SK-N-SH (cell line): ENCODE data around the gene KYAT1. TPM values are rescaled to one million over a fixed set of nuclear protein-coding genes. Genes with fewer than 3 reads are reported as not detected.
A peak's percentile ranks its signal among the peaks of the same experiment; 100 is the strongest.

ENCODE experiments used
- CTCF ChIA-PET: fragments of 300-600, 350-600 bp; formaldehyde crosslinking; extraction: SDS; loops from one replicate; lab custom pipeline; 2021; lab: Yijun Ruan, JAX
- POLR2A ChIA-PET: fragments of 350-600 bp; sonication (Branson Sonifier 250); formaldehyde crosslinking; extraction: SDS; loops from one replicate; lab custom pipeline; 2020; ENCODE audit warnings: antibody characterized with exemption, inconsistent platforms; lab: Yijun Ruan, JAX
- DNase-seq: peaks from one replicate; pipeline ENCODE4 v3.0.0; 2012
- H2AFZ ChIP-seq: fragments of 200-600 bp; sonication (generic); 2 replicates; pipeline ENCODE4 v1.8.1; 2016; ENCODE audit warnings: antibody characterized with exemption, mild to moderate bottlenecking, low read depth
- H3F3A ChIP-seq: fragments of 200-600 bp; sonication (generic); replicated peaks from 2 replicates; pipeline ENCODE3; 2016; ENCODE audit warnings: antibody characterized with exemption, mild to moderate bottlenecking; ENCODE audit not compliant: insufficient read depth
- H3K27ac ChIP-seq, 2 experiments: fragments of 200-500 bp in 1 of 2; fragments of 200-600 bp in 1 of 2; sonication (Bioruptor generic) in 1 of 2; sonication (generic), shearing (Covaris generic) in 1 of 2; 2 replicates each; pipeline versions ENCODE4 v1.5.1 to v1.6.1; 2014 to 2016; ENCODE audit warnings: low read depth in 2 of 2, inconsistent platforms in 1 of 2, low read length in 1 of 2, mild to moderate bottlenecking in 1 of 2, mixed read lengths in 1 of 2
- H3K27me3 ChIP-seq: fragments of 200-600 bp; sonication (generic), shearing (Covaris generic); 2 replicates; pipeline ENCODE4 v1.6.1; 2016; ENCODE audit warnings: mixed run types; ENCODE audit not compliant: insufficient read depth
- H3K36me3 ChIP-seq, 2 experiments: fragments of 200-500 bp in 1 of 2; fragments of 200-600 bp in 1 of 2; sonication (Bioruptor generic) in 1 of 2; sonication (generic) in 1 of 2; replicated peaks in 1 of 2; 2 replicates each; pipeline versions ENCODE3 to v1.5.1; 2014 to 2016; ENCODE audit warnings: low read length in 1 of 2, mild to moderate bottlenecking in 1 of 2; ENCODE audit not compliant: insufficient read depth in 2 of 2, control insufficient read depth in 1 of 2
- H3K4me1 ChIP-seq, 2 experiments: fragments of 200-500 bp in 1 of 2; fragments of 200-600 bp in 1 of 2; sonication (Bioruptor generic) in 1 of 2; sonication (generic), shearing (Covaris generic) in 1 of 2; 2 replicates each; pipeline versions ENCODE4 v1.5.1 to v1.6.1; 2014 to 2016; ENCODE audit warnings: low read depth in 1 of 2, low read length in 1 of 2, mixed run types in 1 of 2; ENCODE audit not compliant: insufficient read depth in 2 of 2, control insufficient read depth in 1 of 2
- H3K4me2 ChIP-seq: fragments of 200-600 bp; sonication (generic), shearing (Covaris generic); 2 replicates; pipeline ENCODE4 v1.6.1; 2017; ENCODE audit warnings: mixed run types
- H3K4me3 ChIP-seq, 2 experiments: fragments of 200-500 bp in 1 of 2; fragments of 200-600 bp in 1 of 2; sonication (Bioruptor generic) in 1 of 2; sonication (generic), shearing (Covaris generic) in 1 of 2; 2 replicates each; pipeline versions ENCODE4 v1.5.1 to v1.8.1; 2014 to 2016; ENCODE audit warnings: low read depth in 2 of 2, inconsistent platforms in 1 of 2, low read length in 1 of 2, mild to moderate bottlenecking in 1 of 2, mixed read lengths in 1 of 2, moderate library complexity in 1 of 2
- H3K79me2 ChIP-seq: fragments of 200-600 bp; sonication (generic); 2 replicates; pipeline ENCODE4 v1.8.1; 2017; ENCODE audit warnings: mild to moderate bottlenecking; ENCODE audit not compliant: insufficient read depth
- H3K9ac ChIP-seq: fragments of 200-600 bp; sonication (generic); 2 replicates; pipeline ENCODE4 v1.6.1; 2017; ENCODE audit warnings: mixed run types
- H3K9me2 ChIP-seq: fragments of 200-600 bp; sonication (generic); 2 replicates; pipeline ENCODE4 v1.6.1; 2017; ENCODE audit warnings: mixed run types
- H3K9me3 ChIP-seq: fragments of 200-600 bp; sonication (generic); 2 replicates; pipeline ENCODE4 v1.6.1; 2017; ENCODE audit warnings: mixed run types, mild to moderate bottlenecking, moderate library complexity
- H4K20me1 ChIP-seq: fragments of 200-600 bp; sonication (generic); 2 replicates; pipeline ENCODE4 v1.6.1; 2017; ENCODE audit warnings: mild to moderate bottlenecking, mixed run types; ENCODE audit not compliant: insufficient read depth
- FOSL2 ChIP-seq: IDR thresholded peaks from 2 replicates; pipeline ENCODE4 v1.4.0; 2012; ENCODE audit warnings: low read depth, mild to moderate bottlenecking, moderate library complexity, borderline replicate concordance
- FOXJ3 ChIP-seq: sonication (generic); formaldehyde crosslinking; IDR thresholded peaks from 2 replicates; pipeline ENCODE4 v1.5.1; 2020; ENCODE audit warnings: mild to moderate bottlenecking, missing genetic modification reagents
- GATA2 ChIP-seq: sonication (generic); formaldehyde crosslinking; IDR thresholded peaks from 2 replicates; pipeline ENCODE4 v1.5.0; 2020; ENCODE audit warnings: mild to moderate bottlenecking, missing genetic modification reagents
- MEF2A ChIP-seq: IDR thresholded peaks from 2 replicates; pipeline ENCODE4 v1.4.0; 2012; ENCODE audit warnings: low read depth, borderline replicate concordance
- NFIC ChIP-seq: IDR thresholded peaks from 2 replicates; pipeline ENCODE4 v1.4.0; 2012; ENCODE audit warnings: borderline replicate concordance
- POLR2AphosphoS5 ChIP-seq: IDR thresholded peaks from 2 replicates; pipeline ENCODE4 v1.6.1; 2012; ENCODE audit warnings: low read depth, low read length
- RAD21 ChIP-seq: IDR thresholded peaks from 2 replicates; pipeline ENCODE4 v1.6.1; 2012; ENCODE audit warnings: mild to moderate bottlenecking, low read length
- WGBS: methylation state at CpG from one replicate; pipeline ENCODE4 v1.1.6; 2017; ENCODE audit warnings: low lambda C conversion rate; 5-methylcytosine and 5-hydroxymethylcytosine counted together
- polyA plus RNA-seq, 3 experiments: library from polyadenylated mRNA; depleted of rRNA; stranded (reverse); fragments of >200 nt; gene quantifications; 2 replicates each; pipeline ENCODE4 v1.2.3, GENCODE V29; 2012
- TF ChIP-seq, protein P1 (sequence below): IDR thresholded peaks from 2 replicates; pipeline ENCODE4; 2012
- TF ChIP-seq, protein P2 (sequence below): fragments of 150-350 bp; IDR thresholded peaks from 2 replicates; pipeline ENCODE4 v1.6.1; 2016; ENCODE audit warnings: mild to moderate bottlenecking, low read depth, low read length

The KYAT1 gene
- polyA plus RNA-seq, 1 of the 3 experiments (the other 2 are of a cell fraction) = 9.4 TPM

DNA sequence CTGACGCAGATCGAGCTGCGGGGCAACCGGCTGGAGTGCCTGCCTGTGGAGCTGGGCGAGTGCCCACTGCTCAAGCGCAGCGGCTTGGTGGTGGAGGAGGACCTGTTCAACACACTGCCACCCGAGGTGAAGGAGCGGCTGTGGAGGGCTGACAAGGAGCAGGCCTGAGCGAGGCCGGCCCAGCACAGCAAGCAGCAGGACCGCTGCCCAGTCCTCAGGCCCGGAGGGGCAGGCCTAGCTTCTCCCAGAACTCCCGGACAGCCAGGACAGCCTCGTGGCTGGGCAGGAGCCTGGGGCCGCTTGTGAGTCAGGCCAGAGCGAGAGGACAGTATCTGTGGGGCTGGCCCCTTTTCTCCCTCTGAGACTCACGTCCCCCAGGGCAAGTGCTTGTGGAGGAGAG is 34.5 kb upstream of the KYAT1 start (continued):
- no peak for TF ChIP-seq POLR2AphosphoS5
- TF ChIP-seq, all 33 proteins: peak for 0

DNA sequence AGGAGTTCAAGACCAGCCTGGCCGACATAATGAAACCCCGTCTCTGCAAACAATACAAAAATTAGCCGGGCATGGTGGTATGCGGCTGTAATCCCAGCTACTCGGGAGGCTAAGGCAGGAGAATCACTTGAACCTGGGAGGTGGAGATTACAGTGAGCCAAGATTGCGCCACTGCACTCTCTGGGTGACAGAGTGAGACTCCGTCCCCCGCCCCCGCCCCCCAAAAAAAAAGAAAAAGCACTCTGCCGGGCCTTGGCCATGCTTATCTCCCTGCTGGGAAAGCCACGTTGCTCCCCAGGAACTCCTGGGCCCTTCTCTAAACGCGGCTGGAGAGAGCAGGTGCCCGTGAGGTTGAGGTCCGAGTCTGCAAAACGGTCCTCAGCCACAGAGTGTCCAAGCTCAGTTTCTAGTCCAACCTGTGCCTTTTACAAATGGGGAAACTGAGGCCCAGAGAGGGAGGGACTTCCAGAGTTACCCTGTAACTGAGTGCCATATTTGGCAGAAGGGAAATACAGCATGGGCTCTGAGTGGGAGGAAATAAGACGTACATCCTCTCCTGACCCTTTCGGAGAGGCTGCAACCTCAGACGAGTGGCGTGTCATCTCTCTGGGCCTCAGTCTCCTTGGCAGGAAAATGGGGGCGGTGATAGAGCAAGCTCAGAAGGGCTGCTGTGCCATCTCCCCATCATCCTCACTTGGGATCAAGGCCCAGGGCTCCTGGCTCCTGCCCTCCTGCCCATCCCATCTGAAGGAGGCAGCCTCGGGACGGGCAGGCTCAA is 32.4 kb upstream of the KYAT1 start:
- peaks cover 7% of the 10 kb centered on the region for H3F3A ChIP-seq
- no peaks in the 10 kb centered on the region for H3K27me3 ChIP-seq
- ChIA-PET POLR2A (no interaction called here), CTCF (interaction anchor here (1.0 to 2.7 kb wide), 3 partner anchors 13 to 51 kb away, joined by 3 to 11 read pairs (median 8); no protein-coding TSS in a partner anchor)
- H3K36me3 ChIP-seq = peaks cover 4 to 33% of the 10 kb centered on the region in 2 experiments
- H3K27ac ChIP-seq = no peak overlapping the region
- peaks cover 0 to 23% of the 10 kb centered on the region in 2 experiments; a peak in 3 of 4 replicates for H3K4me1 ChIP-seq
- H3K4me3 ChIP-seq = no peak overlapping the region
- no peak overlapping the region for H2AFZ ChIP-seq
- H3K9ac ChIP-seq = no peak overlapping the region
- TF ChIP-seq, protein P1, sequence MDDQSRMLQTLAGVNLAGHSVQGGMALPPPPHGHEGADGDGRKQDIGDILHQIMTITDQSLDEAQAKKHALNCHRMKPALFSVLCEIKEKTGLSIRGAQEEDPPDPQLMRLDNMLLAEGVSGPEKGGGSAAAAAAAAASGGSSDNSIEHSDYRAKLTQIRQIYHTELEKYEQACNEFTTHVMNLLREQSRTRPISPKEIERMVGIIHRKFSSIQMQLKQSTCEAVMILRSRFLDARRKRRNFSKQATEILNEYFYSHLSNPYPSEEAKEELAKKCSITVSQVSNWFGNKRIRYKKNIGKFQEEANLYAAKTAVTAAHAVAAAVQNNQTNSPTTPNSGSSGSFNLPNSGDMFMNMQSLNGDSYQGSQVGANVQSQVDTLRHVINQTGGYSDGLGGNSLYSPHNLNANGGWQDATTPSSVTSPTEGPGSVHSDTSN = no peak
- TF ChIP-seq FOSL2 = no peak
- no peak for TF ChIP-seq MEF2A
- TF ChIP-seq GATA2 (CRISPR knock-in tag) = no peak
- TF ChIP-seq NFIC = no peak
- TF ChIP-seq RAD21 = no peak
- H3K79me2 ChIP-seq = peaks cover 41% of the 10 kb centered on the region
- no peaks in the 10 kb centered on the region for H3K9me3 ChIP-seq
- DNase-seq = no peak
- no peaks in the 10 kb centered on the region for H4K20me1 ChIP-seq
- H3K4me2 ChIP-seq = no peak overlapping the region
- 83% methylated on average over 16 of the region's 23 CpGs for WGBS
- H3K9me2 ChIP-seq = no peaks in the 10 kb centered on the region

DNA sequence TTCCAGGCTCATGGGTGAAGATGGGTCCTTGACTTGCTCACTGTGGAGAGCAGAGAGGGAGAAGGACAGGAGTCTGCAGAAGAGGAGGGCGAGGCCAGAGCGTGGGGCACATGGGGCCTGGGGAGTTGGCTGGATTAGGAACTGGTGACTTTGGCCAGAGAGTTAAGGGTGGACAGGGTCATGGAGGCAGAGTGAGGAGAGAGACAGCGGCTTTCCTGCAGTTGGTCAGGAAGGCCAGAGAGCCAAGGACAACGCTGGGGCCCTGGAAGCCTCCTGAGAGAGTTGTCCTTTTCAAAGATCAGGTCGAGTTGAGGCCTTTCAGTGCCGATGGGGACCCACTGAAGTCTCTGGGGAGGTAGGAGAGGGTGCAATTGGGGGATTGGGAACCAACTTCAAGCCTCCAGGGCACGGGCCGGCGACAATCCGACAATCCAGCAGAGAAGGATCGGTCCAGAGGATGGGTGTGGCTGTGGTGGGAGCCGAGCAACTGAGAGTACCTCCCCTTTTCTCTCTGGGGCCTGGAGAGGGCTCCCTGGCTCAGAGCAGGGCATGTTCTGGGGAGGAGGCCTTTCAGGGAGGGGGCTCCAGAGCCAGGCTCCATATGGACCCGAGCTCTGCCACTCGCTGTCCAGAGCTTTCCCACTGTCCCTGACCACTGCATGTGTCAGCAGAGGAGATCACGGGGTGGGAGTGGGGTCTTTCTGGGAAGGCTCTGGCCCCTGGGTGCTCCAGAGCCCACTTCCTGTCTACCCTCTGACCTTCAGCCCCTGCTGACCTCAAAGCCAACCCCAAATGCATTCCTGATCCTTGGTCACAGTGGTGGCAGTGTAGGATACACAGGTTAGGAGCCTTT is 31.5 kb upstream of the KYAT1 start:
- H3K27ac ChIP-seq = peak overlapping the region in 1 of 2 experiments; percentile 70; a peak in 1 of 4 replicates
- no peak for DNase-seq
- peaks cover 0 to 23% of the 10 kb centered on the region in 2 experiments; a peak in 3 of 4 replicates for H3K4me1 ChIP-seq
- no peaks in the 10 kb centered on the region for H4K20me1 ChIP-seq
- H3K79me2 ChIP-seq = peaks cover 46% of the 10 kb centered on the region
- no peaks in the 10 kb centered on the region for H3K9me2 ChIP-seq
- H3K27me3 ChIP-seq = no peaks in the 10 kb centered on the region
- no peaks in the 10 kb centered on the region for H3K9me3 ChIP-seq
- peaks cover 7% of the 10 kb centered on the region for H3F3A ChIP-seq
- no peak overlapping the region for H3K4me3 ChIP-seq
- peak overlapping the region; percentile 77; the same call in 1 of the 2 replicates for H3K4me2 ChIP-seq
- no peak overlapping the region for H2AFZ ChIP-seq
- ChIA-PET CTCF (interaction anchor here (1.0 to 1.2 kb wide), 2 partner anchors 14 to 50 kb away, joined by 3 to 7 read pairs; no protein-coding TSS in a partner anchor), POLR2A (no interaction called here)
- TF ChIP-seq, protein P2, sequence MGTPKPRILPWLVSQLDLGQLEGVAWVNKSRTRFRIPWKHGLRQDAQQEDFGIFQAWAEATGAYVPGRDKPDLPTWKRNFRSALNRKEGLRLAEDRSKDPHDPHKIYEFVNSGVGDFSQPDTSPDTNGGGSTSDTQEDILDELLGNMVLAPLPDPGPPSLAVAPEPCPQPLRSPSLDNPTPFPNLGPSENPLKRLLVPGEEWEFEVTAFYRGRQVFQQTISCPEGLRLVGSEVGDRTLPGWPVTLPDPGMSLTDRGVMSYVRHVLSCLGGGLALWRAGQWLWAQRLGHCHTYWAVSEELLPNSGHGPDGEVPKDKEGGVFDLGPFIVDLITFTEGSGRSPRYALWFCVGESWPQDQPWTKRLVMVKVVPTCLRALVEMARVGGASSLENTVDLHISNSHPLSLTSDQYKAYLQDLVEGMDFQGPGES = no peak
- TF ChIP-seq FOXJ3 (CRISPR knock-in tag) = no peak
- WGBS = 90% methylated on average over 11 of the region's 15 CpGs
- peaks cover 5 to 42% of the 10 kb centered on the region in 2 experiments for H3K36me3 ChIP-seq
- no peak overlapping the region for H3K9ac ChIP-seq
